Activated T-cell treated with anti-CD3 and anti-CD28 coated beads for 48 hours (primary cell): ENCODE measurements around the gene SKAP2.
"Not testable (repeated sequence)": the region's sequence is repeated elsewhere in the genome, so short reads cannot be mapped to it uniquely, and the experiment has no call there.

Source experiments
- DNase-seq: peaks from one replicate; pipeline ENCODE4 v3.0.0-alpha.2; 2020; ENCODE audit warnings: low read depth

The SKAP2 gene

DNA sequence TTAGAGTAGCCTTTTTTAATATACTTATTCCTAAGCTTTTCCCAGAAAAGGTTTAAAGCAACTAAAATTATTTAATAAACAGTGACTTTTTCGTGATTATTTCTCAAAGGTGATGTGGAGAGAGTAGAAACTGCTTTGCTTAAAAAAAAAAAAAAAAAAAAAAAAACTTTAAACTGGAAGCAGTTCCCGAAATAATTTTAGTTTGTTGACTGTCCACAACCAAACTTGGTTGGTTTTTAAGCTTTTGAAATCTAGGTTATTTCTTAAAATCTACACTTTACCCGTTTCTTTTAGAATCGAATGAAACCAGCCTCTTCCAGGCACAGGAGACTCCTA, 7.3 kb downstream of the SKAP2 start:
- DNase-seq: no peak

GRCh38 chr7:26856176-26856985, 8.0 kb downstream of the SKAP2 start:
- no peak for DNase-seq

- DNase-seq: no peak
Measured at GRCh38 chr7:26854876-26855855, 9.2 kb downstream of the SKAP2 start.

DNA sequence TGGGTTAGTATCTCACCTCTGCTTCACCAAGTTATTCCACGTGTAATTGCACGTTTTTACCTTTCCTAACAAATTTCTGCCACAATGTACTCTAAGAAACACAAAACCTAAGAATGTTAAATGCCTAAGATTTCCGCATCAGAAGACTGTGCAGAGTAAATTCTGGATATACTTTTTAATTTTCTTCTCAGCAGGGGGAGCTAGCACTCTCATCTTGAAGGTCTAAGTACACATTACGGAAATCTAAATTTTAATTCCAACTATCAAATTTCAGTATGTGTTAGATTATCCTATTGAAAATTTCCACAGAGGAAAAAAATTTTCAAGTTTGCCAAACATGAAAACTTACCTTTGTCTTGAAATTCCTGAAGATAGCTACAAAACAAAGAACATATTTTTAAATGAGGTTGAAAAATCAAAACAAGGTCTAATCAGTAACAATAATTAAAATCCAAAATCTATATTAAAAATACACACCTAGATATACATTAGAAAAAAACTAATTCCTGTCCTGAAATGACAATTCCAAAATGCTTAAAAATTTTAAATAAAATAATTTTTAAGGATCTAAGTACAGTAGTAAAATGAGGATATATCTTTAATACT, 10.5 kb downstream of the SKAP2 start:
- DNase-seq: no peak

DNA sequence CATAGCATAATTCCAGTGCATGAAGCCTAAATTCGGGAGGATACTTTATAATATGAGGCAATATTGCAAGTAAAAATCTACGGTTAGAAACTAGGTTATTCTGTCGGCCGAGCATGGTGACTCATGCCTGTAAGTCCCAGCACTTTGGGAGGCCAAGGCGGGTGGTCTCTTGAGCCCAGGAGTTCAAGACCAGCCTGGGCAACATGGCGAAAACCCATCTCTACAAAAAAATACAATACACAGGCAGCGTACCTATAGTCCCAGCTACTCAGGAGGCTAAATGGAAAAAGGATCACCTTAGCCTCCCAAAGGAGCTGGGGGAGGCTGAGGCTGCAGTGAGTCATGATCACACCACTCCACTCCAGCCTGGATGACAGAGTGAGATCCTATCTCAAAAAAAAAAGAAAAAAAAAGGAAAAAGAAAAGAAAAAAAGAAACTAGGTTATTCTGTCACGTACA, 14.2 kb downstream of the SKAP2 start:
- DNase-seq: no peak

DNA sequence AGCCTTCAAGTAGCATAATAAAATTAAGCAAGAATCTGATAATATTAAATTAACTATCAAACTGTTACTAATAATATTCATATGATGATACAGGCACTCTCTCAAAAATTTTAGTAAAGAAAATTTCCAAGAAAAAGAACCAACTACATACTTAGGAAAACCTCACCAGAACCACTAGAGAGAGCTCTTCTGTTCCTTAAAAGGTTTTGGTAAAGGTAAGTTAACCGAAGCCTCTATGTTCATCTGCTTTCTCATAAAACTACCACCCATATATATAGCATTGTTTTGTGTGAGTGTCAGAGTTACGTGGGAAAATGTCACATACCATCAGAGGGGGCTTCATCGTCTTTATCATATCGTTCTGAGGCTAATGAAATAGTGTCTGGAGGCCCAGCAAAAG, 20.7 kb downstream of the SKAP2 start:
- no peak for DNase-seq

- DNase-seq: no peak
Measured at GRCh38 chr7:26842897-26843296, 21.5 kb downstream of the SKAP2 start.

- DNase-seq: no peak
Measured at GRCh38 chr7:26841003-26841739, 23.2 kb downstream of the SKAP2 start.

GRCh38 chr7:26836793-26837192, 27.6 kb downstream of the SKAP2 start:
- not testable (repeated sequence) for DNase-seq

DNA sequence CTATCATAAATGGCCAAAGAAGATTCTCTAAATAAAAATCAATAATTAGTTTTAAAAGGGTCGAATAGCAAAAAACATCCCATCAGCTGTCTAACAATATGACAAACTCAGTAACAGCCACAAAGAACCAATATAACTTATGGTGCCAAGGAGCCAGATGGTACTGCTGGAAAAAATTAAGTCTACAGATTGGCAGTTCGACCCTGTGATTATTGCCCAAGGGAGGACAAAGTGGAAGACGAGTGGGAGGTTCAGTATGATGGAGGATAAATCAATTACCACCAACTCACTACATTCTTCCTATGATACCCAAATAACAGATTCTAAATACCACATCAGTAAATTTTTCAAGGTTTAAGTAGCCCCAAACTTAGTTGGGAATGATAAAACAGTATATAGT, 49.0 kb downstream of the SKAP2 start:
- no peak for DNase-seq

DNA sequence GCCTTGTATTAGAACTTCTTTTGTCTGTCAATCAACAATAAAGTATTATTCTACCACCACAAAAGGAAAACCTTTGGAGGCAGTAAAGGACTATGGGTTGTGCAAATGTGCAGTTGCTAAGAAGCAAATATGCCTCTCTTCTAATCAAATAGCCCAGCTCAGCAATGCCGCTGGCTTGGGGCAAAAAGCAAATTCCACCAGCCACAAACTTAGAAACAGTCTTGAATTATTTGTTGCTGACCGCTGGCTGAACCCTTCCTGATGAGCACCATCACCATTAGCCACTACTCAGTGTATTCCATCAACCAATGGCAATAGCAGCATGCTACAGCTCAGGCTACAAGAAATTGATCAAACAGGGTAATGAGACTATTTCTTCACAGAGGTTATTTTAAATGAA, 51.0 kb downstream of the SKAP2 start:
- DNase-seq: no peak

- DNase-seq: no peak
Measured at GRCh38 chr7:26794541-26794940, 69.8 kb downstream of the SKAP2 start.

DNA sequence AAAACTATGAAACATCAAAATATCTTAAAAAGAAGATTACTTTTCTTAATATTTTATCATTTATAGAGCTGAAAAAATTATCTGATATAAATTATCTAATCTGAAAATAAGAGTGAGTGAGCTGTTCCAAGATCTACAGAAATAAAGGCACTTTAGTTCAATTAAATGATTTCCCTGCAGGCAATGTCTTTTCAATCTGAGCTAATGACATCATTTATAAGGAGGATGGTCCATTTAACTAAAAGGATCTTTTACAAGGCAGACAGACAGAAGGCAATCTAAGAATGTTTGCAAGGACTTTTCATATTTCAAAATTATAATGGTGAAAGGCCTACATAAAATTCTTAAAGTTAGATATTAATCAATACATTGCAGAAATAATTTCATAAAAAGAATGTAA, 71.8 kb downstream of the SKAP2 start:
- no peak for DNase-seq

DNA sequence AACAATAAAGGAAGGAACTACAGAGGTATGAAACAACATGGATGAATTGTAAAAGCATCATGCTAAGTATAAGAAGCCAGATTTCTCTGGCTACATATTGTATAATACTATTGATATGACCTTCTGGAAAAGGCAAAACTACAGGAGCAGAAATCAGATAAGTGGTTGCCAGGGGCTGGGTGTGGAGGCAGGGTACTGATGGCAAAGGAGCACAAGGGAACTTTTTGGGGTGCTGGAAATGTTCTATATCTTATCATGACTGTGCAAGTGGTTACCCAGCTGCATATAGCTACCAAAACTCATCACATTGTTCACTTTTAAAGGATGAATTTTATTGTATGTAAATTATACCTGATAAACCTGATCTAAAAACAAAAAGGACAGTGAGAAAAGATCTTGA, 72.4 kb downstream of the SKAP2 start:
- no peak for DNase-seq

DNA sequence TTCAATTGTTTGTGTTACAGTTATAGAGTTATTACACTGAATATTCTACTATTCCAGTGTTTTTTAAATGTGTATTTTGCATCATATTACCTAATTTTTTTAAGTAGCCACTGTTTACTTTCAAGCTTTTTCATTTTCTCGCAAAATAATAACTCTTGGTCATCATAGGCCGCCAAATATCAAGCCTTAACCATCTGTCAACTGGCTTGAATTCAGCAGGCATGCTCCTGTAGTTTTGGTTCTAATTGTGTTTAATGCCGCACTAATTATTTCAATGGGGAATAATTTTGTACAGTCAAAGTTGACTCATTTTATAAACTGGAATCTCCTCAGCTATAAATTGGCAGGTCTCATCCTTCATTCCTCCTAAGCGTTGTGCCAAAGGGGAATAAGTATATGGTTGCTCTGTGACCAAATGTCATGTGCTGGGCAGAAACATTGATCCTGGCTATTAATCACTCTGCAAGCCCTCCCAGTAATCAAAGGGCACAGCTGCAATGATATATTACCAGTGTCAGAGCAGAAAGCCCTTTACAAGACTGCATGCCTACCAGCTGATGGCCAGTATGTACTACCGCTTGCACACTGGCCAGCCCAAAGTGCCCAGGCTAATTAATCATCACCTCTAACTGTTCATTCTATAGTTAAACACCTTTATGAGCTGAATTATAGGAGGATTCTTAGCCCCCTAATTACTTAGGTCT, 74.8 kb downstream of the SKAP2 start:
- no peak for DNase-seq

DNA sequence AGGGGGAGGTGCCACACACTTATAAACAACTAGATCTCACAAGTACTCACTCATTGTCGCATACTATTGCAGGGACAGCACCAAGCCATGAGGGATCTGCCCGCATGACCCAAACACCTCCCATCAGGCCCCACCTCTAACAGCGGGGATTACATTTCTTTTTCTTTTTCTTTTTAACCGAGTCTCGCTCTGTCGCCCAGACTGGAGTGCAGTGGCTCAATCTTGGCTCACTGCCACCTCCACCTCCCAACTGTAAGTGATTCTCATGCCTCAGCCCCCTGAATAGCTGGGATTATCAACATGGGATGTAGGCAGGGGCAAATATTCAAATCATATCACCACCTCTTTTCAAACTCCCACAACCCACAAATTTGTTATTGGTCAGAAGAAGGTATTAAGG, 76.7 kb downstream of the SKAP2 start:
- DNase-seq: no peak

DNA sequence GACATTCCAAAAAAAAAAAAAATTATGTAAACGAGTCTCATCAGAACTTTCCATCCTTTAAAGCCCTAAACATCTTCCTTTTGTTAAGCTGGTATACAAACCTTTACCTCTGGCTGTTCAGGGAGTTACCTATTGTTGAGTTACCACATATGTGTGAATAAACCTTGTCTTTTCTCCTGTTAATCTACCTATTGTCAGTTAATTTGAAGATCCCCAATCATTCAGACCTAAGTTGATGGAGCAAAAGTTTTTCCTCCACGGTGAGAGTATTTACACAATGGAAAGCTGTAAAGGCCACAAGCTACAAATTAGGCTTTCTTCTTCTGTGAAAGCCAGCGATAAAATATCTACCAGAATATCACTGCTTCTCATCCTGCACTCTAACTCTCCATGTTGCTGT, 80.3 kb downstream of the SKAP2 start:
- DNase-seq: no peak

DNA sequence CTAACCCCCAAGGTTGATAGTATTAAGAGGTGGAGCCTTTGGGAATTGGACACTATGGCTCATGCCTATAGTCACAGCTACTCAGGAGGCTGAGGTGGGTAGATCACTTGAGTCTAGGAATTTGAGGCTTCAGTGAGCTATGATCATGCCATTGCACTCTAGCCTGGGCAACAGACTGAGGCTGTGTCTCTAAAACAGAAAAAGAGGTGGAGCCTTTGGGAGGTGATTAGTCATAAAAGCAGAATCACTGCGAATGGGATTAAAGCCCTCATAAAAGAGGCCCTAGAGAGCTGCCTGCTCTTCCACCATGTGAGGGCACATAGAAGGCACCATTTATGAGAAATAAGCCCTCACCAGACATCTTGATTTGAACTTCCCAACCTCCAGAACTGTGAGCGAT, 81.9 kb downstream of the SKAP2 start:
- DNase-seq: no peak

GRCh38 chr7:26779978-26780595, 84.3 kb downstream of the SKAP2 start:
- DNase-seq: no peak

- no peak for DNase-seq
Measured at GRCh38 chr7:26777385-26777784, 87.0 kb downstream of the SKAP2 start.

DNA sequence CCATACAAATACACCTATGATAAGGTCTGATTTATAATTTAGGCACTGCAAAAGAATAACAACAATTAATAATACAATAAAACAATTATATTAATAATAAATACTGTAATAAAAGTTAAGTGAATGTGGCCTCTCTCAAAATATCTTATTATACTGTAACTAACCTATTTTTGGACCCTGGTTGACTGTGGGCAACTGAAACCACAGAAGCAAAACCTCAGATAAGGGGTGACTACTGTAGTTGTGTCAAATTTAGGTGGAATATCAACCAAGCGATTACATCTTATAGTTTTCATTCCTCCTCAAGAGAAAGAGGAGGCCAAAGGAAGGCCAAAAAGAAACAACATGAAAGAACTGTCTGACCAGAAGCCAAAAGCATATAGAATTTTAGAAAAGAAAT, 103.9 kb downstream of the SKAP2 start:
- DNase-seq: no peak
